Peyer's patch (tissue), 4 donors: ENCODE data around the gene EPHB4. TPM values are rescaled to one million over a fixed set of nuclear protein-coding genes. Genes with fewer than 3 reads are reported as not detected.

Source experiments
- DNase-seq, 3 donors: peaks; one replicate each; pipeline ENCODE4 v3.0.0-alpha.2; 2017 to 2019
- H3K27ac ChIP-seq, 4 donors: fragments of 200-600 bp; sonication (generic); one replicate each; pipeline ENCODE4 v1.5.1; 2016 to 2019
- H3K27me3 ChIP-seq, 2 donors: fragments of 200-600 bp; sonication (generic); one replicate each; pipeline ENCODE4 v1.5.1; 2019
- H3K36me3 ChIP-seq, 3 donors: fragments of 200-600 bp; sonication (generic); one replicate each; pipeline ENCODE4 v1.5.1; 2016 to 2019
- H3K4me1 ChIP-seq, 4 donors: fragments of 200-600 bp; sonication (generic); one replicate each; pipeline ENCODE4 v1.5.1; 2016 to 2019
- H3K4me3 ChIP-seq, 4 donors: fragments of 200-600 bp; sonication (generic); 1 replicate in 3 of 4; 2 replicates in 1 of 4; pipeline ENCODE4 v1.5.1; 2016 to 2019; ENCODE audit warnings: mild to moderate bottlenecking in 1 of 4
- H3K9me3 ChIP-seq, 4 donors: fragments of 200-600 bp; sonication (generic); one replicate each; pipeline ENCODE4 v1.5.1; 2016 to 2019; ENCODE audit warnings: mild to moderate bottlenecking in 1 of 4
- POLR2A ChIP-seq, 2 donors: fragments of 450-650 bp; IDR thresholded peaks; one replicate each; pipeline ENCODE4 v1.5.1; 2017; ENCODE audit warnings: antibody characterized with exemption in 2 of 2, mild to moderate bottlenecking in 2 of 2, moderate library complexity in 2 of 2
- total RNA-seq, 4 donors: library from RNA; depleted of rRNA; stranded (reverse); fragments of >200 nt; gene quantifications; one replicate each; pipeline ENCODE4 v1.1.0, GENCODE V29; 2016
- TF ChIP-seq, protein P1 (sequence below), 6 experiments: fragments of 450-650 bp in 4 of 6; fragments of 200-600 bp in 2 of 6; sonication (generic) in 1 of 6; IDR thresholded peaks; one replicate each; pipeline ENCODE4 v1.5.1; 2017 to 2019; ENCODE audit warnings: antibody characterized with exemption in 6 of 6, mild to moderate bottlenecking in 3 of 6, moderate library complexity in 1 of 6

Gene EPHB4
- total RNA-seq, 4 donors from 2014 or later = 10.3 to 48.7 (median 31.7) TPM

DNA sequence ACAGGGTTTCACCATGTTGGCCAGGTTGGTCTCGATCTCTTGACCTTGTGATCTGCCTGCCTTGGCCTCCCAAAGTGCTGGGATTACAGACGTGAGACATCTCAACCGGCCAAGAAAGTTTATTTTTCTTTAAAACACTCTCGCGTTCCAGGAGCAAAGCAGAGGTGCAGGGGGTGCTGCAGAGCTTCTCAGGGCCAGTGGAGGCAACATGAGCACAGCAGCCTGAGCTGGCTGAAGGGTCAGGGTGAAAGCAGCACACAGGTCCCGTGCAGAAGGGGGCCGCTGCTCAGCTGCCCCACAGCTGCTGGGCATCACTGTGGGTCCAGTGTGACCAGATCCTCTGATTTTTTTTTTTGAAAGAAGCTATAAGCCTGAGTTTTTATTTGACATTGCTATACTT, 46.1 kb downstream of the EPHB4 start:
- Histone ChIP-seq H3K27ac (no peak overlapping the region), H3K27me3 (no peaks in the 10 kb centered on the region), H3K4me3 (no peak overlapping the region), H3K36me3 (no peaks in the 10 kb centered on the region), H3K9me3 (no peaks in the 10 kb centered on the region), H3K4me1 (no peaks in the 10 kb centered on the region)
- no peak for DNase-seq
- TF ChIP-seq POLR2A (IDR thresholded peaks at IDR 0.05) = no peak
- TF ChIP-seq, protein P1, sequence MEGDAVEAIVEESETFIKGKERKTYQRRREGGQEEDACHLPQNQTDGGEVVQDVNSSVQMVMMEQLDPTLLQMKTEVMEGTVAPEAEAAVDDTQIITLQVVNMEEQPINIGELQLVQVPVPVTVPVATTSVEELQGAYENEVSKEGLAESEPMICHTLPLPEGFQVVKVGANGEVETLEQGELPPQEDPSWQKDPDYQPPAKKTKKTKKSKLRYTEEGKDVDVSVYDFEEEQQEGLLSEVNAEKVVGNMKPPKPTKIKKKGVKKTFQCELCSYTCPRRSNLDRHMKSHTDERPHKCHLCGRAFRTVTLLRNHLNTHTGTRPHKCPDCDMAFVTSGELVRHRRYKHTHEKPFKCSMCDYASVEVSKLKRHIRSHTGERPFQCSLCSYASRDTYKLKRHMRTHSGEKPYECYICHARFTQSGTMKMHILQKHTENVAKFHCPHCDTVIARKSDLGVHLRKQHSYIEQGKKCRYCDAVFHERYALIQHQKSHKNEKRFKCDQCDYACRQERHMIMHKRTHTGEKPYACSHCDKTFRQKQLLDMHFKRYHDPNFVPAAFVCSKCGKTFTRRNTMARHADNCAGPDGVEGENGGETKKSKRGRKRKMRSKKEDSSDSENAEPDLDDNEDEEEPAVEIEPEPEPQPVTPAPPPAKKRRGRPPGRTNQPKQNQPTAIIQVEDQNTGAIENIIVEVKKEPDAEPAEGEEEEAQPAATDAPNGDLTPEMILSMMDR (IDR thresholded peaks at IDR 0.05) = no peak

DNA sequence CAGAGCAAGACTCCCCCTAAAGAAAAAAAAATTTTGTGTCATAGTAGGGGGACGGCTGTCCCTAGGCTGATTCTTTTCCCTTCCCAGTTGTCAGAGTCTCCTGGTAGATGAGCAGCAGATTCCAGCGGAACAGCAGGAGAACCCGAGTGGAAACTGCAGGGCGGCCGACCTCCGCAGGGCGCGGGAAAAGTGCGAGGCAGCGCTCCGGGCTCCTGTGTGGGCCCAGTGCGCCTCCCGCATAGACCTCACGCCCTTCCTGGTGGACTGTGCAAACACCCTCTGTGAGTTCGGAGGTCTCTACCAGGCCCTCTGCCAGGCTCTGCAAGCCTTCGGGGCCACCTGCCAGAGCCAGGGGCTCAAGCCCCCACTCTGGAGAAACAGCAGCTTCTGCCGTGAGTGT, 48.0 kb downstream of the EPHB4 start:
- TF ChIP-seq, protein P1 (IDR thresholded peaks at IDR 0.05) = no peak
- TF ChIP-seq POLR2A (IDR thresholded peaks at IDR 0.05) = no peak
- H3K9me3 ChIP-seq = no peaks in the 10 kb centered on the region
- H3K27me3 ChIP-seq = no peaks in the 10 kb centered on the region
- no peak overlapping the region for H3K27ac ChIP-seq
- DNase-seq = no peak
- no peaks in the 10 kb centered on the region for H3K36me3 ChIP-seq
- H3K4me3 ChIP-seq = no peak overlapping the region
- H3K4me1 ChIP-seq = no peaks in the 10 kb centered on the region

DNA sequence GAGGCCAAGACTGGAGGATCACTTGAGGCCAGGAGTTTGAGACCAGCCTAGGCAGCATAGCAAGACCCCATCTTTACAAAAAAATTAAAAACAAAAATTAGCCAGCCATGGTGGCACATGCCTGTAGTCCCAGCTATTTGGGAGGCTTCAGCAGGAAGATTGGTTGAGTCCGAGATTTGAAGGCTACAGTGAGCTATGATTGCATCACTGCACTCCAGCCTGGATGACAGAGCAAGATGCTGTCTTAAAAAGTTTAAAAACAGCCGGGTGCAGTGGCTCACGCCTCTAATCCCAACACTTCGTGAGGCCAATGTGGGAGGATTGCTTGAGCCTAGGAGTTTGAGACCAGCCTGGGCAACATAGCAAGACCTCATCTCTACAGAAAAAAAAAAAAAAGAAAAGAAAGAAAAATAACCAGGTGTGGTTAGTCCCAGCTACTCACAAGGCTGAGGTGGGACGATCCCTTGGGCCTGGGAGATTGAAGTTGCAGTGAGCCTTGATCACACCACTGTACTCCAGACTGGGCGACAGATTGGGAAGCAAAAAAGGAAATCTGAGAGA, 49.2 kb downstream of the EPHB4 start:
- H3K27ac ChIP-seq = no peak overlapping the region
- no peaks in the 10 kb centered on the region for H3K9me3 ChIP-seq
- H3K36me3 ChIP-seq = no peaks in the 10 kb centered on the region
- H3K27me3 ChIP-seq = no peaks in the 10 kb centered on the region
- DNase-seq = no peak
- H3K4me3 ChIP-seq = no peak overlapping the region
- no peaks in the 10 kb centered on the region for H3K4me1 ChIP-seq
- TF ChIP-seq, protein P1 (IDR thresholded peaks at IDR 0.05) = no peak
- no peak for TF ChIP-seq POLR2A (IDR thresholded peaks at IDR 0.05)

DNA sequence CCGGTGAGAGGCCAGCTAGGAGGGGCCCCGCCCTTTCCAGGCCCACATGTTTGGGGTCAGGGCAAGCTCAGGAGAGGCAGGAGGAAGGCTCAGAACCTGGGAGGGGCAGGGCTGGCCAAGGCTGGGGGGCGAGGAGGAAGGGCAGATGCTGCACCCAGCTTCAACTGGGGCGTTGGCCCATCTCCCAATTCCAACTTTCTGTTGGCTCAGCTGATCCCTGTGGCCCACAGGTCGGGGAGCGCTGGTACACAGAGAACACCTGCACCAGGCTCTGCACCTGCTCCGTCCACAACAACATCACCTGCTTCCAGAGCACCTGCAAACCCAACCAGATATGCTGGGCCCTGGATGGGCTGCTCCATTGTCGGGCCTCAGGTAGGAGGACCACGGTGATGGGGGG, 53.8 kb downstream of the EPHB4 start:
- Histone ChIP-seq H3K27ac (no peak overlapping the region), H3K27me3 (no peaks in the 10 kb centered on the region), H3K4me1 (no peaks in the 10 kb centered on the region), H3K36me3 (no peaks in the 10 kb centered on the region), H3K9me3 (no peaks in the 10 kb centered on the region), H3K4me3 (no peak overlapping the region)
- DNase-seq = no peak
- TF ChIP-seq, protein P1 (IDR thresholded peaks at IDR 0.05) = no peak
- TF ChIP-seq POLR2A (IDR thresholded peaks at IDR 0.05) = no peak

DNA sequence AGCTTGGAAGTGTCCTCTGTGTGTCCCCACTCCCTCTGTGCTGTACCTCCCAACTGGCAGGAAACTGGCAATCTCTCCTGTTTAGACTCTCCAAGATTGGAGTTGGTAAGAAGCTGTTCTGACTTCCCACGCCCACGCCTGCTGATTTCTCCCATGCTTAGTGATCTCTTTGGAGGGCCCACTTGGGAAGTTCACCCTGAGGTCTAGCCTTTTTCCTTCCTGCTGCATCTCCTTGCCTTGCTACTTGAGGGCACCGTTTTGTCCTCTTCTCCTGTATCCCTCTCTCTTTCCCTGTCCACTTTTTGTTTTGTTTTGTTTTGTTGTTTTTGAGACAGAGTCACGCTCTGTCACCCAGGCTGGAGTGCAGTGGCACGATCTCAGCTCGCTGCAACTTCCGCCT, 58.5 kb downstream of the EPHB4 start:
- H3K4me3 ChIP-seq = no peak overlapping the region
- no peaks in the 10 kb centered on the region for H3K36me3 ChIP-seq
- no peaks in the 10 kb centered on the region for H3K9me3 ChIP-seq
- H3K4me1 ChIP-seq = no peaks in the 10 kb centered on the region
- H3K27ac ChIP-seq = no peak overlapping the region
- H3K27me3 ChIP-seq = no peaks in the 10 kb centered on the region
- no peak for DNase-seq
- TF ChIP-seq, protein P1 (IDR thresholded peaks at IDR 0.05) = no peak
- no peak for TF ChIP-seq POLR2A (IDR thresholded peaks at IDR 0.05)

DNA sequence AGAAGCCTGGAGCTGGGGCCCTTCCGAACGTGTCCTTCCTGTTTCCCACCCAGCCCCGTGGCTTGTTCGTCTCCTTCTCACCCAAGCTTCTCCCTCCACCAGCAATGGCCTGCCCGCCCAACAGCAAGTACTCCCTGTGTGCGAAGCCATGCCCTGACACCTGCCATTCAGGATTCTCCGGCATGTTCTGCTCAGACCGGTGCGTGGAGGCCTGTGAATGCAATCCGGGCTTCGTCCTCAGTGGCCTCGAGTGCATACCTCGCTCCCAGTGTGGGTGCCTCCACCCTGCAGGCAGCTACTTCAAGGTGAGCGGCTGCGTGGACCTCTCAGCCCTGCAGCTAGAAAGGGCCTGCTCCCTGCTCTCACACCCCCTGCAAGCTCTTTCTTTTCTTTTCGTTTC, 62.1 kb downstream of the EPHB4 start:
- H3K4me1 ChIP-seq = no peaks in the 10 kb centered on the region
- DNase-seq = no peak
- H3K27ac ChIP-seq = no peak overlapping the region
- TF ChIP-seq, protein P1 (IDR thresholded peaks at IDR 0.05) = no peak
- no peak for TF ChIP-seq POLR2A (IDR thresholded peaks at IDR 0.05)
- no peaks in the 10 kb centered on the region for H3K27me3 ChIP-seq
- H3K9me3 ChIP-seq = no peaks in the 10 kb centered on the region
- no peak overlapping the region for H3K4me3 ChIP-seq
- no peaks in the 10 kb centered on the region for H3K36me3 ChIP-seq
